AG09309 (cell line): ENCODE results near the gene STAMBP.
"Not testable (repeated sequence)": the region's sequence is repeated elsewhere in the genome, so short reads cannot be mapped to it uniquely, and the experiment has no call there.

Experiments
- DNase-seq: peaks from one replicate; pipeline ENCODE4 v3.0.0-alpha.2; 2010; ENCODE audit warnings: low read depth
- H3K4me3 ChIP-seq: 2 replicates; pipeline ENCODE4 v1.5.1; 2011; ENCODE audit warnings: mild to moderate bottlenecking, low read depth, low read length, moderate library complexity; ENCODE audit not compliant: control insufficient read depth
- CTCF ChIP-seq: IDR thresholded peaks from 2 replicates; pipeline ENCODE4 v1.5.1; 2011; ENCODE audit warnings: mild to moderate bottlenecking, low read depth, low read length, inconsistent platforms; ENCODE audit not compliant: insufficient read depth, control insufficient read depth; ENCODE audit errors: missing control alignments

Gene STAMBP

GRCh38 chr2:73828818-73829570 lies at the start of gene STAMBP:
Gene STAMBP (plus strand): TSS chr2:73828961. CDS start chr2:73830857, 1,896 bp downstream.
- TF ChIP-seq CTCF, result no peak
- DNase-seq, result peak; percentile 71
- H3K4me3 ChIP-seq, result peak within 1 kb of the TSS; percentile 66

GRCh38 chr2:73779467-73780236 lies 49.1 kb upstream of the STAMBP start, which contains the start of gene DUSP11:
Gene DUSP11 (minus strand): TSS chr2:73780103. CDS start chr2:73779974, 129 bp downstream.
- TF ChIP-seq CTCF, result peak; percentile 97
- H3K4me3 ChIP-seq, result peak within 1 kb of the TSS; percentile 71
- DNase-seq, result peak; percentile 70

- H3K4me3 ChIP-seq, result no peak overlapping the region
- DNase-seq, result no peak
- TF ChIP-seq CTCF, result no peak
Measured at GRCh38 chr2:73780237-73780582, 48.6 kb upstream of the STAMBP start.

- not testable (repeated sequence) for H3K4me3 ChIP-seq, DNase-seq
Measured at GRCh38 chr2:73783402-73783801, 45.4 kb upstream of the STAMBP start.

- H3K4me3 ChIP-seq, DNase-seq: not testable (repeated sequence)
Measured at GRCh38 chr2:73783883-73784282, 44.9 kb upstream of the STAMBP start, which contains the start of gene C2orf78. Gene C2orf78 (plus strand): TSS chr2:73784183. CDS start chr2:73784310, 127 bp downstream.

- TF ChIP-seq CTCF, result no peak
- DNase-seq, result no peak
- H3K4me3 ChIP-seq, result no peak overlapping the region
Measured at GRCh38 chr2:73811878-73812277, 16.9 kb upstream of the STAMBP start.

GRCh38 chr2:73812635-73813034 lies 16.1 kb upstream of the STAMBP start:
- TF ChIP-seq CTCF, result no peak
- no peak overlapping the region for H3K4me3 ChIP-seq
- no peak for DNase-seq
